ENCODE measurements around the gene C3orf22.

DNA sequence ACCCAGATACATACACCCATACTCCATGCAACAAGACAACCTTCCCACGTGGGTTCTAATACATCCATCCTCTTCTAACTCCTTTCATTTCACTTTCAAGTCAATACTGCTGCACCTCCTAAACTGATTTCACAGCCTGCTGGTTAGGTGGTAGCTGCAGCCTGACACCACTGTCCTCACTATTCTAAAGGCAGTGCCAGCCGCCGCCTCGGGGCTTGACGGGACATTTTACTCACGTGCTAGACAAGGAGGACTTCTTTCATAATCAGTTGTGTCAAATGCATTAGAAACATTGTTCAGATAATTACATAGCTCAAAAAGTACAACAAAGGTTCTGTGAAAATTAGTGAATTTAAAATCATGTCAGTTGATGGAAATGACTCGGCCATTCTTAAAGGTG is 47.4 kb downstream of the C3orf22 start:
- TF ChIP-seq, protein P1, sequence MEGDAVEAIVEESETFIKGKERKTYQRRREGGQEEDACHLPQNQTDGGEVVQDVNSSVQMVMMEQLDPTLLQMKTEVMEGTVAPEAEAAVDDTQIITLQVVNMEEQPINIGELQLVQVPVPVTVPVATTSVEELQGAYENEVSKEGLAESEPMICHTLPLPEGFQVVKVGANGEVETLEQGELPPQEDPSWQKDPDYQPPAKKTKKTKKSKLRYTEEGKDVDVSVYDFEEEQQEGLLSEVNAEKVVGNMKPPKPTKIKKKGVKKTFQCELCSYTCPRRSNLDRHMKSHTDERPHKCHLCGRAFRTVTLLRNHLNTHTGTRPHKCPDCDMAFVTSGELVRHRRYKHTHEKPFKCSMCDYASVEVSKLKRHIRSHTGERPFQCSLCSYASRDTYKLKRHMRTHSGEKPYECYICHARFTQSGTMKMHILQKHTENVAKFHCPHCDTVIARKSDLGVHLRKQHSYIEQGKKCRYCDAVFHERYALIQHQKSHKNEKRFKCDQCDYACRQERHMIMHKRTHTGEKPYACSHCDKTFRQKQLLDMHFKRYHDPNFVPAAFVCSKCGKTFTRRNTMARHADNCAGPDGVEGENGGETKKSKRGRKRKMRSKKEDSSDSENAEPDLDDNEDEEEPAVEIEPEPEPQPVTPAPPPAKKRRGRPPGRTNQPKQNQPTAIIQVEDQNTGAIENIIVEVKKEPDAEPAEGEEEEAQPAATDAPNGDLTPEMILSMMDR (IDR thresholded peaks at IDR 0.05; ENCODE audit: low read length) = no peak
- no peak for TF ChIP-seq EZH2 (optimal IDR thresholded peaks at IDR 0.05; ENCODE audit: low read depth, low read length)
